NCI-H2107 treated with DMSO at 0.1 percent for 48 hours (cell line): ENCODE results near the gene IRF9.

ENCODE experiments used
- DNase-seq: peaks from one replicate; lab custom pipeline; 2025; ENCODE audit not compliant: unreplicated experiment; lab: John Stamatoyannopoulos, UW

The IRF9 gene

DNA sequence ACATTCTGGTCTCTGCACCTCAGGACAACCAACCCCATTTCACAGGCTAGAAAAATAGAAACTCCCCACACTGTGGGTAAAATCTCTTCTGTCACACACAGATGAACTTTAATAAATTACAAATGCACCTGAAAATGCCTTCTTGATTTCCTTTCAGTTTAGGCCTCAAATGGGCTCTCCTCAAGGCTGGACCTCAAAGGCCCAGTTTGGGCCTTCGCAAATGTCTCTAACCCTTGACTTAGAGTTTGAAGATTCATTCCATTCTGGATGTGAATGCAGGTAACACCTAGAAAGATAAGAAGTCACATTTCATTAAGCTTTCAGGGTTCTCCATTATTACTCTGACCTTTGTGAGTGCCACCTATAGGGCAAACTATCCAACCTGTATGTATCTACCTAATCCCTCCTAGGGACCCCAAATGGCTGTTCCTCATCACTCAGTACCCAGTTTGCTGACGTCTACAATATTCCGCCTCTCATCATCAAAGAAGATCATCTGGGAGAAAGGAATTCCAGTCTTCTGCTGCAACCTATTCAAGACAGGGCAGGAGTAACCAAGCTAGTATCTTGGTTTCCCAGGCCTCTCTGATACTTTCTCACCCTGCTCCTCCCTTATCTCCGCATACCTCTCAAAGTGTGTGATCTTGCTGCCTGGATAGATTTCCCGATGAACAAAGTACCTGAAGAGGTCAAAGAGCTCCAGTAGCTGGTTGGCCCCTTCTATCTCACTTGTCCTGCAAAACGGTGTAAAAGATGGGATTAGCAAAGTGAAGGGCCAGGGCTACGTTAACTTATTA lies 53.0 kb downstream of the IRF9 start:
- DNase-seq = no peak

DNA sequence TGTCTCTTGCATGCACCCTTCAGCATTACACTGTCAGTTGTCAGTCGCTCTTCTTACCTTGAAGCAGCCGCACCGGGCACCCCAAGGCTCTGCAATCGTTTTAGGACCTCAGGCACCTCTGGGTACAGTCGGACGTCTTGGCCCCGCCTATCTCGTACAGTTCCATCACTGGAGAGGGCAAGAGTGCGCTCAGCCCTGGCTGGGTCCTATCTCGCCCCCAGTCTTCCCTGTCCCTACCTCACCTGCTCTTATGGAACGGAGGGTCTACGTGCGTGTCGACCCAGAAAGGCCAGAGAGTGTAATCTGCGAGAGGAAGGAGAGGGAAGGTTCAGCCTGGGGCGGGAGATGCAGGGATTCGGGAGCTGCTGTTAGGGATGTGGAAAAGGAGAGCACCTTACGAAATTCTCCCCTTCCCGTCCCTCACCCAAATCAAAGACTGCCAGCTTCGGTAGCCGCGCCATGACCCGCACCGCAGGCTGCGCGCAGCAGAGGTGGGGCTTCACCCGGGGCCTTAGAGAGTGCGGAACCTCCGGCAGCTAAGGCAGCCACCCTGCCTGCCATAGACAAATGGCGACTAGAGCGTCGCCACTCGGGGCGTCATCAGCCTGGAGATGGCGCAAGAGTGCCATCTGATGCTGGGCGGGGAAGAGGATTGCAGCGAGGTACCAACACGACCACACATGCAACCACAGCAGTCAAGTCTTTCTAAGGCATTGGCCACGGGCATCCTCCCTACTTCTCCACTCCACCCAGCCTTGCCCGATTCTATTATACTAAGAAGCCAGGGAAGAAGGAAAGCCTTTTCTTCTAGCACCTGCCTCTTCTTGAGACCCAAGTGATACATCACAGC lies 54.7 kb downstream of the IRF9 start, which contains the start of gene MDP1:
Gene MDP1, minus strand, starts transcription at position 572 of the 850 bp plus-strand sequence. Its CDS starts 111 bp downstream, at position 461.
- peak; percentile 90 for DNase-seq
